ENCODE results near the gene LUZP2.

Gene LUZP2

DNA sequence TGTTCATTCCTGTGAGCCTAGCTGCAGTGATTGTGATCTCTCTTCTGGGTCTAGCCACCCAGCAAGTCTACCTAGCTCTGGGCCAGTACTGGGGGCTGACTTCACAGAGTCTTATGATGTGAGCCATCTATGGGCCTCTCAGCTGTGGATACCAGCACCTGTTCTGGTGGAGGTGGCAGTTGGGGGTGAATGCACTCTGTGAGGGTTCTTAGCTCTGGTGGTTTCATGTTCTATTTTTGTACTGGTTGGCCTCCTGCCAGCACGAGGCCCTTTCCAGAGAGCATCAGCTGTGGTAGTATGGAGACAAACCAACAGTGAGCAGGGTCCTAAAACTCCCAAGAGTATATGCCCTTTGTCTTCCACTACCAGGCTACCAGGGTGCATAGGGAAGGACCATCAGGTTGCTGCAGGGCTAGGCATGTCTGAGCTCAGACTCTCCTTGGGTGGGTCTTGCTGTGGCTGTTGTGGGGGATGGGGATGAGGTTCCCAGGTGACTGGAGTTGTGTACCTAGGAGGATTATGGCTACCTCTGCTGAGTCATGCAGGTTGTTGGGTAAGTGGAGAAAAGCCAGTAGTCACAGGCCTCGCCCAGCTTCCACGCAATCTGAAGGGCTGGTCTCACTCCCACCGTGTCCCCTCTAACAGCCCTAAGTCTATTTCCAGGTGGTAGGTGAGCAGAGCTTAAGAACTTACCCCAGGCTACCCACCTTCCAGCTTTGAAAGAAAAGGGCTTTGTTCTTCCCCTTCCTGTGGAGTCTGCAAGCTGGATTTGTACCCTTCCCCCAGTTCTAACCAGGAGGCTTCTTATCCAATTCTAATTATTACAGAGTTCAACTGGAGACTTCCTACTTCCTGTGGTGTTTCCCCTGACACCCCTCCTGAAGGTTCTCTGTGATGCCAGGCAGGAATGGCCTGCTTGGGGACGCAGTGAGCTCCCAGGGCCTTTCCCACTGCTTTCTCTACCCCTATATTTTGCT, 250.7 kb downstream of the LUZP2 start:
- no peak overlapping the region for H3K4me3 ChIP-seq (ENCODE audit: low read depth, low read length)
- TF ChIP-seq, protein P1, sequence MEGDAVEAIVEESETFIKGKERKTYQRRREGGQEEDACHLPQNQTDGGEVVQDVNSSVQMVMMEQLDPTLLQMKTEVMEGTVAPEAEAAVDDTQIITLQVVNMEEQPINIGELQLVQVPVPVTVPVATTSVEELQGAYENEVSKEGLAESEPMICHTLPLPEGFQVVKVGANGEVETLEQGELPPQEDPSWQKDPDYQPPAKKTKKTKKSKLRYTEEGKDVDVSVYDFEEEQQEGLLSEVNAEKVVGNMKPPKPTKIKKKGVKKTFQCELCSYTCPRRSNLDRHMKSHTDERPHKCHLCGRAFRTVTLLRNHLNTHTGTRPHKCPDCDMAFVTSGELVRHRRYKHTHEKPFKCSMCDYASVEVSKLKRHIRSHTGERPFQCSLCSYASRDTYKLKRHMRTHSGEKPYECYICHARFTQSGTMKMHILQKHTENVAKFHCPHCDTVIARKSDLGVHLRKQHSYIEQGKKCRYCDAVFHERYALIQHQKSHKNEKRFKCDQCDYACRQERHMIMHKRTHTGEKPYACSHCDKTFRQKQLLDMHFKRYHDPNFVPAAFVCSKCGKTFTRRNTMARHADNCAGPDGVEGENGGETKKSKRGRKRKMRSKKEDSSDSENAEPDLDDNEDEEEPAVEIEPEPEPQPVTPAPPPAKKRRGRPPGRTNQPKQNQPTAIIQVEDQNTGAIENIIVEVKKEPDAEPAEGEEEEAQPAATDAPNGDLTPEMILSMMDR (IDR thresholded peaks at IDR 0.05; ENCODE audit: borderline replicate concordance, insufficient read depth, low read depth, low read length) = no peak

DNA sequence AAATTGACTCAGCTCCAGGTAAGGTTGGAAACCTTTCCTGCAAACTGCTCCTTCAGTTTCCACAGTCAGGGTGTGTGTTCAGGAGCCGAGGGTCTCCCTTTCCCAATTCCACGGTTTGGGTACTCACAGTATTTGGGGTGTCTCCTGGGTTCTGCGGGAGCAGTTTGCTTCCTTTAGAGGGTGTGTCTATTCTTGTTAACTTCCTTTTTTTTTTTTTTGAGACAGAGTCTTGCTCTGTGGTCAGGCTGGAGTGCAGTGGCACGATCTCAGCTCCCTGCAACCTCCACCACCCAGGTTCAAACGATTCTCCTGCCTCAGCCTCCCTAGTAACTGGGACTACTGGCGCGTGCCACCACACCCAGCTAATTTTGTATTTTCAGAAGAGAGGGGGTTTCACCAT, 251.4 kb downstream of the LUZP2 start:
- TF ChIP-seq, protein P1 (IDR thresholded peaks at IDR 0.05; ENCODE audit: borderline replicate concordance, insufficient read depth, low read depth, low read length) = no peak
- H3K4me3 ChIP-seq (ENCODE audit: low read depth, low read length) = no peak overlapping the region

DNA sequence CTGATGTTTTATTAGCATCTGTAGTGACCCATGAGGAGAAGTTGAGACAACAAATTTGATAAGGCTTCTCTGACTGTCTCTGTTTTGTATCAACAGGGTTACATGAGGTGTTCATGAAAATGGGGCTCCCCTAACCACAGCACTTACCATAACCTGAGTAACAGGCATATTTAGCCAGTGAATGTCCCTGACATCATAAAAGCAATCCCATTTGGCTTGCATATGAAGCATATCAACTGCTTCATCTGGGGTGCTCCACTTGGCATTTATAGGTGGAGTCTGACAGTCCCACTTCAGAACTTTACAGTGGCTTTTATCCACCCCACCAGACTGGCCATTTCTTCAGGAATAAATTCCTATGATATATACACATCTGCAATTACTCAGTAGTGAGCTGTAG, 257.6 kb downstream of the LUZP2 start:
- H3K4me3 ChIP-seq (ENCODE audit: low read depth, low read length) = no peak overlapping the region
- TF ChIP-seq, protein P1 (IDR thresholded peaks at IDR 0.05; ENCODE audit: borderline replicate concordance, insufficient read depth, low read depth, low read length) = no peak

DNA sequence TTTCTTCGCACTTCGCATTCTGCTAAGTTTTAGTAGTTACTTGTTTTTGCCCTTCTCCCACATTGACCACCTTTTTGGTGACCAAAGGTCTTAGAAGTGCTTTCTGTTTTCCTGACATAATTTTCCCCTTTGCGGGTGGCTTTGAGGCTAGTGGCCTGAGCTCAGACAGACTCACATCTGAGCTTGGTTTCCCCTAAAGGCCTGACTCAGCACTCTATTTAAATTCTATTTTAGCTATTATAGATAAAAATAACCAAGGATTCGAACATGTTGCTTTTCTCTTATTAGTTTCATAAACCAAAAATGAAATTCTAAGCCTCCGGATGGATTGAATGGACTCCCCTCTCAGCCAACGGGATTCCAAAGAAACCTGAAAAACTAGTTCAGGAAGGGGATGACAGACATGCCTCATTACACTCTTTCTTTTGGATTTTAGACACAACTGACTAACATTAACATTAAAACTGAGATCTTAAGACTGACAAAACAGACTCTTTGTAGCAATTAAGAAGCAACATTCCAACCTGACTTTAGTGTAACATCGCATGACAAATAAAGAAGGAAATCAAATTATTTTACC, 258.5 kb downstream of the LUZP2 start:
- H3K4me3 ChIP-seq (ENCODE audit: low read depth, low read length) = no peak overlapping the region
- TF ChIP-seq, protein P1 (IDR thresholded peaks at IDR 0.05; ENCODE audit: borderline replicate concordance, insufficient read depth, low read depth, low read length) = no peak

DNA sequence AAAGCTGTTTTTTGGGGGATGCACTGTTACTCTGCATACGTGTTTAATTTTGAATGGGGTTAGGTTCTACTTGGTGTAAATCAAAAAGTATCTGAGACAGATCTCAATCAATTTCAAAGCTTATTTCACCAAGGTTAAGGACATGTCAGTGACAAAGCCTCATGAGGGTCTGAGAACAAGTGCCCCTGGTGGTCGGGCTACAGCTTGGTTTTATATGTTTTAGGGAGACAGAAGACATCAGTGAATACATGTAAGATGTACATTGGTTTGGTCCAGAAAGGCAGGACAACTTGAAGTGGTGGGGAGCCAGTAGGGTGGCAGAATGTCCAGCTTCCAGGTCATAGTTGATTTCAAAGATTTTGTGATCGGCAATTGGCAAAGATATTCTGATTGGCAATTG, 262.9 kb downstream of the LUZP2 start:
- H3K4me3 ChIP-seq (ENCODE audit: low read depth, low read length) = no peak overlapping the region
- TF ChIP-seq, protein P1 (IDR thresholded peaks at IDR 0.05; ENCODE audit: borderline replicate concordance, insufficient read depth, low read depth, low read length) = no peak

DNA sequence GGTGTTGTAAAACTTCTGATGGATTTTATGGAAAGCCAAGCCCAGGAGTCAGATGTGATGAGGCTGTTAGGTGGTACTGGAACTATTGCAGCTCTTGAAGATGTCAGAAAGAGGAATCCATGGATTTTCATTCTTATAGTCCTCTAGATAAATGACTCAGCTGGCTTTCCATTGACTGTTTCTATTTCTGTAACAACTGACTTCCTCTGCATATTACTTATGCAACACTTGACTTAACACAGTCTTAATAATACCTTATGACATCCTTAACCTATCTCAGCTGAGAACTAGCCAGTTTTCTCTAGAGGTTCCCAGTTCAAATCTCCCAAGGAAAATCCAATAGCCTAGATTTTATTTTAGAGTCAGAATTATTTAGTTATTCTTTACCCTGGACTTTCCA, 263.8 kb downstream of the LUZP2 start:
- no peak overlapping the region for H3K4me3 ChIP-seq (ENCODE audit: low read depth, low read length)
- TF ChIP-seq, protein P1 (IDR thresholded peaks at IDR 0.05; ENCODE audit: borderline replicate concordance, insufficient read depth, low read depth, low read length) = no peak

Measured in GM12875 (cell line).